Iris pigment epithelial cell (primary cell): ENCODE data around the gene BCAS3.
"Not testable (repeated sequence)": the region's sequence is repeated elsewhere in the genome, so short reads cannot be mapped to it uniquely, and the experiment has no call there.

Experiments used
- DNase-seq: peaks from one replicate; pipeline ENCODE4 v3.0.0-alpha.2; 2011; ENCODE audit warnings: low read depth

BCAS3 gene

DNA sequence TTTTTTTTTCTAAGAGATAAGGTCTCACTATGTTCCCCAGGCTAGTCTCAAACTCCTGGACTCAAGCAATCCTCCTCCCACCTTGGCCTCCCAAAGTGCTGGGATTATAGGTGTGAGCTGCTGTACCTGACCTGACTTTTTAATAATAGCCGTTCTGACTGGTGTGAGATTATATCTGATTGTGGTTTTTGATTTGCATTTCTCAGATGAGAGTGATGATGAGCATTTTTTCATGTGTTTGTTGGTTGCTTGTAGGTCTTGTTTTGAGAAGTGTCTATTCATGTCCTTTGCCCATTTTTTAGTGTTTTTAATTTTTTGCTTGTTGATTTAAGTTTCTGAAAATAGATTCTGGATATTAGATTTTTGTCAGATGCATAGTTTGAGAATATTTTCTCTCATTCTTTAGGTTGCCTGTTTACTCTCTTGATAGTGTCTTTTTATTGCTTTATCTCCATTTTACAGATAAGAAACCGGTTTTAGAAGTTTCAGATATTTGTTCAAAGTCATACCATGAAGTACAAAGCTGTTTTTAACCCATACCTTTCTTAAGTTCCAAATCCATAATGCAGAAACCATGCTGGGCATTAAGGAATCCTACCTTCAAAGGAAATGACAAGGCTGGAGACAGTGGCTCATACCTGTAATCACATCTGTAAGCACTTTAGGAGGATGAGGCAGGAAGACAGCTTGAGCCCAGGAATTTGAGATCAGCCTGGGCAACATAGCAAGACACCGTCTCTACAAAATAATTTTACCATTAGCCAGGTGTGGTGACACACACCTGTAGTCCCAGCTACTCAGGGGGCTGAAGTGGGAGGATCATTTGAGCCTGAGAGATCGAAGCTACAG, 553.5 kb downstream of the BCAS3 start:
- no peak for DNase-seq

DNA sequence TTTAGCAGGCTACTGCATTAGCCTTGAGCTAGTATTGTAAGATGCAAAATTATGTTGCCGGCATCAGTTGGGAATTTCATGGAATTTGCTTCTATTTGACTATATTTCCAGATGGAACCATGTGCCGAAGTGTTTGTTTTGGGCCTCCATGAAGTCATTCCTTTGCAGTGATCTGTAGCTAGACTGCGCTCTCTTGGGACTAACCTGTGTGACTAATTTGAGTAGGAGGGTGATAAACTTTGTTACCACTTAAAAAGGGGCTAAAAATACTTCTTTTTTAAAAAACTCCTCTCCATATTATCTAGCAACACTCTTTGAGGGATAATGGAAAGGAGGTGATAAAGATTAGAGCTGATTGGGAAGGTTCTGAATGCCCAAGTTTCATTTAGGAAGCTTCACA, 555.2 kb downstream of the BCAS3 start:
- no peak for DNase-seq

DNA sequence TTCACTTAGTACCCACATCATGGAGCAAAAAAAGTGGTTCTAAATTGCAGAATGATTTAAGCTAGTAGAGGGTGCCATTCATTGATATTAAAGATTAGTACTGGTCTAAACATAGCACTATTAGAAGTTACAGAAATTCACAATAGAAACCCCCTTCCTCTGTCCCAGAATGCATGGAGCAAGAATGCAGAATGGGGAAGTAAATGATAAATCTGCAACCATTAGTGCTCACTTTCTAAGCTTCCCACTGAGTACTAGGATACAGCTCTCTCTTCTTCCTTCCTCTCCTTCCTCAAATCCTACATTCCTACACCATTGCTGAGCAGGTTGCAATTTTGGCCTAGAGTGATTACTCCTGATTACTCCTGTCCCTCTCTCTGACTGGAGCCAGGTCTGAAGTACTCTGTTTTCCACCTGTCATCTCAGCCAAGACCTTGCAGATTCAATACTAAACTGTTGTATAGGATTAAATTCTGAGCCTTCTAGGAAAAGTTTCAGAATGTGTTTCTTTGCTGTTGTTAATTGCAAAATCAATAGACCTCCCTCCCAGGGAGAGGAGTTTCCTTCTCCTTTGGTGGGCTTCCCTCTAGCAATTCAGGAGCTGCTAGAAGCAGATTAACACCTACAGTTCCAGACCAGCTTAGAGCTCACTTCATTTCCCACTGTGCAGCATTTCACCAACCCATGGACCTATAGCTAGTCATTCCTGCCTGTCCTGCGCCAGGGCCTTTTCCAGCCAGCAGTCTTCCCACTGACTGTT, 556.5 kb downstream of the BCAS3 start:
- DNase-seq = no peak

DNA sequence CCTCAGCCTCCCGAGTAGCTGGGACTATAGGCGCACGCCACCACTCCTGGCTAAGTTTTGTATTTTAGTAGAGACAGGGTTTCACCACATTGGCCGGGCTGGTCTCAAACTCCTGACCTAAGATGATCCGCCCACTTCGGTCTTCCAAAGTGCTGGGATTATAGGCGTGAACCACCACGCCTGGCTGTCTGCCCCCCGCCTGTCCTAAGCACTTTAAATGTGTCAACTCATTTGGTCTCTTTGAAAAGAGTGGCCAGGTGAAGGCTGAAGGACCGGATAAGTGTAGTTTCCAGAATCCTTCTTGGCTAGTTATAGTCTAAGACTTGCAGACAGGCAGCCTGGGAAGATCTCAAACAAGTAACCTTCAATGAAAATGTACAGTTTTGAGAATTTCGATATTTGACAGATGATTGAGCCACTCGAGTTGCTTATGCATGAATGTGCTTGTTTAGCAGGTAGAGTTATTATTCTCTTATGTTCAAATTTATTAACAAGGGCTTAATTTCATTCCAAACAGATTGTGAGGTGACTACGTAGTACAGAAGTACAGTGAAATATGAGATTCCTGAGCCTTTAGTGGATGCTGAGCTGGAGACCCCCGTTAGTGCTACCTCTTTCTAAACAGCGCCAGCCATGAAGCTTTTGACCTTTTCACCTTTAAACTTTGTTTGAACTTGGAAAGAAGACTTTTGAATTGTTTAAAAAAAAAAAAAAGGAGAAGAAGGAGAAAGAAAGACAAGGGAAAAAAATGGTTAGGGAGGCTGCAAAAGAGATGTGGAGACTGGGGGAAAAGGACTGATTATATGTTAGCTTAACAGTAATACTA, 557.6 kb downstream of the BCAS3 start:
- DNase-seq = no peak

DNA sequence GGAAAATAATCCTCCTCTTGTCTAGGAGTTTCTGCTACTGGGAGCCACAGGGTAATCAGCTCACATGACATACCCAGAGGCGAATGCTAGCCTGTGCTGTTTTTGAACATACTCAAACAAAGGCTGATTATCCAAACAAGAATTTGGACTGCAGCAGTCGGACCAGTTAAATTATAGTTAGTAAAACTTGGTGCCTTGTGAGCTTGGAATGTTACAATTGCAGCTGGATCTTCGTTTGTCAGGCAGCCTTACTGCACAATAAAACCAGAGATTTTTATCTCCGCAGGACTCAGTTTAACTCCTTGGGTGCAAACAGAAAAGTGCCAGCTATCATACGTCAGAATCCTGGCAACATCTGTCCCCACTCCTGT, 558.2 kb downstream of the BCAS3 start:
- peak; percentile 77 for DNase-seq

DNA sequence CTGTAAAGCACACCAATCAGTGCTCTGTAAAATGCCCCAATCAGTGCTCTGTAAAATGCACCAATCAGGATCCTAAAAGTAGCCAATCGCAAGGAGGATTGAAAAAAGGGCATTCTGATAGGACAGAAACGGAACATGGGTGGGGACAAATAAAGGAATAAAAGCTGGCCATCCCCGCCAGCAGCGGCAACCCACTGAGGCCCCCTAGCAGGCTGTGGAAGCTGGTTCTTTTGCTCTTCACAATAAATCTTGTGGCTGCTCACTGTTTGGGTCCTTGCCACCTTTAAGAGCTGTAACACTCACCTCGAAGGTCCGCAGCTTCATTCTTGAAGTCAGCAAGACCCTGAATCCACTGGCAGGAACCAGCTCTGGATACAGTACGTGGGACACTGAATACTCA, 559.6 kb downstream of the BCAS3 start:
- no peak for DNase-seq

DNA sequence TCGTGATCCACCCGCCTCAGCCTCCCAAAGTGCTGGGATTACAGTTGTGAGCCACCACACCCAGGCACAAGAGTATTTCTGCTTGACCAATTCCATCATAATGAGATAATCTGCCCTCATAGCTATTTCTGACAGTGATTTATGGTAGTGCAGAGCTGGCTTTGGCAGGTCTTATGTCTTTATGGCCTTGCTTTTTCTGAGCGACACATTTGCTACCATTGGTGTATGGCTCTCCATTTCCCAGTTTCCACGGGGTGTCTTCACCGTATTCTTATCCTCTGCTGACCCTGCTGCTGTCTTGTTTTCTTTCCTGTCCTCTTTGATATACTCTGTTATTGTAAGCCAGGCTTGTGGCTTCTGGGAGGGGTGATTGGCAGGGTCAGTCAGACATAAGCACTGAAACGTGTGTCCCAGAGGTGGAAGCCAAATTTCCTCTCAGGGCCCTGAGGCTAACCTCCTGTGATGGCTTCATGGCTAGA, 560.8 kb downstream of the BCAS3 start:
- DNase-seq = no peak

DNA sequence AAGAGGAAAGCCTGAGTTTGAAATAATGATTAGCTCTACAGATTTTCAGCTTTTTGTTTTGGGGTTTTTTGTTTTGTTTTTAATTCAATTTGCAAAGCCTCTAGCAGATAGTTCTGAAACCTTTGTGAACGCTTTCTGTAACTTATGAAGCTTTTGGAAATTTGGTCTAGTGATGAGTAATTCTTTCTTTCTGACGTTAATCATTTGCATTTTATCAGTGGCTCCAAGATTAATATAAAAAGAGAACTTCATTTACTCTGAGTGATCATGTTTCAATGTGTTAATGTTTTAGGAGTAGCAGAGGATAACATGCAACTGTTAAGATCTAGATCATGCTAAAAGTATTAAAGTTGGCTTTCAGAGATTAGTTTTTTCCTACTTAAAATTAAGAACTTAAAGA, 561.7 kb downstream of the BCAS3 start:
- DNase-seq = no peak

DNA sequence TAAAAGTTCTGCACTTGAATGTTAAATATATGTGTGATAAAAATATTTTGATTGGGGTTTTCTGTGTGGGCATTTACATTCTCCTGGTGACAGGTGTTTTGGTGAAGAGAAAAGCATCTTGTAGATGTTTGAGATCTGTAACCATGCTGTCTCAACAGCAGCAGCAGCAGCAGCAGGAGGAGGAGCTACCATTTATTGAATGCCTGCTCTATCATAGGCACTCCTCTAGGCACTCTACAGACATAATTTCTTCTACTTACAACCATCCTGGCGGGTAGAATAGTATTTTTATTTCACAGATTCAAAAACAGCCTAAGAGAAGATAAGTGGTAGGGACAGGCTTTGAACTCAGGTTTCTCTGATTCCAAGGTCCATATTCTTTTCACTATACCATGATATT, 562.3 kb downstream of the BCAS3 start:
- no peak for DNase-seq

DNA sequence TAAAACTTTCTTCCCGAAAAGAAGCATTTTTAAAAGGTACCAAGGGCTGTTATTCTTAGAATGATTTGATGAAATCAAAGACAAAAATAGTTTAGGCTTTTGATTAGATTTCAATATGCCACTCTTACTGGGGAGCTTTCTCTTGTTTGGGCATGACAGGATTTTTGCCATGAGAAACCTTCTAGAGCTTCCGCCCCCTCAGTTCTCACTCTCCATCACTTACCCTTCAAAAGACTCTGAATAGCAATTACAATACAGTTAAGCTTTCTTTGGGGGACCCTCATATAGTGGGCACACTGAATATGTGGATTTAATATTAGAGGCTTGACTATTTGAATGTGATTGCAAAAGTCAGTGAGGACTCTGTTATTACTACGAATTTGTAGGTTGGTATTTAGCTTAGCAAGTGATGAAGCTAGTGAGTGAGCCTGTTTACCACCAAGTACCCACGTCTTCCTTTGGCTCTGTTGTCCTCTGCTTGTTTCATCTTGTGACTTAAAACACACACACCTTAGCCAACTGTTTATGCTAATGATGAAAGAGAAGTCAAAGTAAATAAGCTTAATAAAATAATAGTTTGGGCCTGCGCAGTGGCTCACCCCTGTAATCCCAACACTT, 563.3 kb downstream of the BCAS3 start:
- DNase-seq = no peak

DNA sequence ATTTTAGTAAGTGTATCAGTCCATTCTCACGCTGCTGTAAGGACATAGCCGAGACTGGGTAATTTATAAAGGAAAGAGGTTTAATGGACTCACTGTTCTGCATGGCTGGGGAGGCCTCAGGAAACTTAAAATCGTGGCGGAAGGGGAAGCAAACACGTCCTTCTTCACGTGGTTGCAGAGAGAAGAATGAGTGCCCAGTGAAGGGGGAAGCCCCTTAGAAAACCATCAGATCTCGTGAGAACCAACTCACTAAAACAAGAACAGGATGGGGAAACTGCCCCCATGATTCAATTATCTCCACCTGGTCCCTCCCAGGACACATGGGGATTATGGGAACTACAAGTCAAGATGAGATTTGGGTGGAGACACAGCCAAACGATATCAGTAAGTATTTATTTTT, 567.3 kb downstream of the BCAS3 start:
- DNase-seq = not testable (repeated sequence)

DNA sequence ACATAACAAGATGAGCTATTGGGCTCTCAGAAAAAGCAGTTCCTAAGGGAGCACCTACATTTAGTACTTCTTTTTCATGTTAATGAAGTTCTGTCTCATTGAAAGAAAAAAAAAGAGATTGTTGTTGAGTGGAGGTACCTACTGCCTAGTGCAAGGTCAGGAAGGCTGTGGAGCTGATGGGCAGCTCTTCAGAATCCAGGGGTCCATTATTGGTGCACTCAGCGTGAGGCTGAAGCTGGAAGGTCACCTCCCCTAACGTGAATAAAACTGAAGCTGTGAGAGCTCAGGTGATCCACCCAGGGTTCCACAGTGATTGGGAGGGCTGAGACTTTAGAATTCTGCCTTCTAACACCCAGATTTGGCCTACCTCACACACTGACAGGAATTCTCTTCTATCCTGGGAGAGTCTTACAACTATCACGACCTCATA, 568.1 kb downstream of the BCAS3 start:
- no peak for DNase-seq

DNA sequence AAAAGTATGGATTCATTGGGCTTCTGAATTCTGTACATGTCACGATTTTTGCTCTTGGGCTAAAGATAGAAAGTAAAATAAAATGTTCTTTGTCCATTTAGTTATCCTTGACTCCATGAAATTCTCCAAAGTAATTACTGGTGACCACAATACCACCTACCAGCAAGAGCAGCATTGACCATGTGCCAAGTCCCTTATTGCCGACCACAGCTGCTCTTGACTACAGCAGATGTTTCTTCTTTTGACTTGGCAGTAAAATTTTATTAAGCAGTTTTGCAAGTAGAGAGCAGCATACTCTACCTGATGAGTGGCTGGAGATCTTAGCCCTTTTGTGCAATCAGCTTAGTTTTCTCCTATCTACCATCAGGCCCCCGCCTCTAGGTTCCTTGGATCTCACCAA, 569.8 kb downstream of the BCAS3 start:
- DNase-seq = peak; percentile 42

DNA sequence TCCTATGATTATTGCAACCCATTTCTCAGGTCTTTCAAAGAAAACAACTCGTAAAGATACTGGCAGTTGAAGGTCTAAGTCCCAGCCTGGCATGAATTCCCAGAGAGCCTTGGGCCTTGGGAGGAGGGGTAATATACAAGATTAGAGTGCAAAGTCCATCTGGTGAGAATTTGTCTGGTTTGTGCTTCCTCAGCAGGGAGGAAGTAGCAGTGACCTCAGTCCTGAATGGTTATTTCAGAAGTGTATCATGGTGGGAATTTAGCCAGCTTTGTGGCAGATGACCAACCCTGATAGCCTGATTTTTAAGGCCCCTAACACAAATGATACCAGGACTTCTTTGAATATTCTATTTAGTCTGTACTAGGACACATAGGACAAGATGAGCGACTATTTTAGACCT, 570.7 kb downstream of the BCAS3 start:
- peak; percentile 12 for DNase-seq

DNA sequence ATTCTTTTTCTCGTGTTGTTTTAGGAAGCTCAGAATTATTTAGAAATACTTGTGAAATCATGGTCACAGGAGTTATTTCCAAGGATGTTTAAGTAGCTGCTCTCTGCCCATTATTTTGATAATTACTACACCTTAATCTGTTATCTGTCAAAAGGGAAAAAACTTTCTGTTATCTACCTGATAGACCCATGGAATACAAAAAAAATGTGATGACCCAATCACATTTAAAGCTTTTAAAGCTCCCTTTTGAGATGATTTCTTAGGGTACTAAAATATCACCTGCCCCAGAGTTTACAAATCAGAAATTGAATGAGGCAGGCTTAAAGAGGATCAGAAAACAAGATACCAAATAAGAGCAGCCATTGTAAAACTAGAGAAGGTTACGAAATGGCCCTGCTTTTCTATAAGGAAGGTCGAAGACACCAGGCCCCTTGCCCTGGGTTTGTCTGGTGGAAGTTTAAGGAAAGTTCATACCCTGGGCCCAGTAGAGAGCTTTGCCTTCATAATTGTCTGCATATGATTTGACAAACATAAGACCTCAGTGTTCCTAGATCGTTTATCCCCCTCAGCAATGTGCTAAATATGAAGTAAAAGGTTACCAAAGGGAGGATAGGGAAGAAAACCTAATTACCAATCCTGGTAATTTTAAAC, 572.1 kb downstream of the BCAS3 start:
- DNase-seq = peak; percentile 7

DNA sequence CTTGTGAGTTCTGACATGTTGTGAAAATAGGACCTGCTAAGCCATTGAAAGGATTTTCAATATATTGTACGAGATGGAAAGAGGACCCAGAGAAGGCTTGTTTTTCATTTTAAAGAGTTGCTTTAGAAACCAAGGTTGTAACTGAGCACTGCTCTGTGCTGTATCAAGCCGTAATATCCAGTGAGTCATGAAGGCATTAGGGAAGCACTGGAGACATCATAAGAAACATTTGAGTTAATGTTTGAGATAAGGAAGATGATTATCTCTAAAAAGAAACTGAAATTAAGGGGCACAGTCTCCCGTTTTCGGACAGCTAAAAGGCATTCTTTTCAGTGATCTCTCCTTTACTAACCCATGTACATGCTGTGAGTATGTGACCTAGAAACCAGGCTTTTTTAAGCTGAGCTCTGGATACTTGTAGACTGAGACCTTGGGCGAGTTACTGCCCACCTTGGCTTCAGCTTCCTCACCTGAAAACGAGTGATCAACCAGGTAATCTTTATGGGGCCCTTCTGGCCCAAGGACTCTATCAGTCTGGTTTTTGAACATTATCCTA, 572.8 kb downstream of the BCAS3 start:
- peak; percentile 86 for DNase-seq

DNA sequence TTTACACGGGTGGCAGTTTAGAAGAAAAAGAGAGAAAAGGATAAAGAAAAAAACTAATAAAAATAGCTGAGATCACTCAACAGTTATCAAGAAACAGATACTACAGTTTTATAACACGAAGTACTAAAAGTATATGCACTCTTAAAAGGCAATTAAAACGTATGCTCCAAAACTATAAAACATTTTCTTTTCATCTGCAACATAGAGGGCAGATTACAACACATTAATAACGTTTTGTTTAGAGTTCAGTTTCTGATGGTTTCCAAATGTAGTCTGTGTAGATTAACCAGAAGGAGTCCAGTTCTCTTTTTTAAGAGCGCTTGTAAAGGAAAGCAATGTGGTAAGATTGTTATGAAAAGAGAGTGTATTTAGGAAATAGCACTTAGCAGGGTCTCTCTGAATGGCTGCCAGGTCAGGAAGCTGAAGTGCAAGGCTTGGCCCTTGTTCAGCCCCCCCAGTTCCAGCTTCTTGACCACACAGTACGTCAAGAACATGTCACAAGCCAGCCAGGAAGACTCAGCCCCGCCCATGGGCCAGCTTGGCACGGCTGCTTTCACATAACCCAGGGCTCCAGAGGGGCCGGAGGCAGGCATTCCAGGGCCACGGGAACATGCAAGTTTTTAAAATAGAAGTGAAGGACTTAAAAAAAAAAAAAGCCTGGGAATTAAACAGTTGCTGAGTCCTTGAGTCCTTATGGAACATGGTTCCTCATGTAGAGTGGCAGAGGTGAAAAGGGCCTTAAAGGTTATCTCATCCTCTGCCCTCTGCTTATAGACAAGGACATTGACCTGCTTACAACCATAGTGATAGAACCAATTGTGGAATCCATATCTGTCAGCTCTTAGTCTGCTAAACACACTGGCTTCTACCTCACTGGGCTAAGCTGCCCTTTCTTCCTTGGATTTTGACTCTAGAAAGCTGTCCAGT, 574.6 kb downstream of the BCAS3 start:
- DNase-seq = peak; percentile 99

DNA sequence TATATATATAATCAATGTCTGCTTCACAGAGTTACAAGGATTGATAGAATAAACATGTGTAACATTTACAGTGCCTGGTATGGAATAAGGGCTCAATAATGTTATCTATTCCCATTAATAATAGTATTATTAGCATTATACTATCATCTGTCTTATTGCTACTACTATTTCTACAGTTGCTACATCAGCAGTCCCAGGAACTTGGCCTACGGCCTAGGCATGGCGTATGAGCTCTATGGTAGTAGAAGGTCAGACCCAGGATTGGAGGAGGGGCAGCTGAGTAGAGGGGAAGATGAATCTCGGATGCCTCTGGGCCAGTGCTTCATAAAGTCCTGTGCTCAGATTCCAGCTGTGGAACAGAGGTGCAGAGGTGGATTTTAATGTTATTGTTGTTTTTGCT, 575.7 kb downstream of the BCAS3 start:
- peak; percentile 25 for DNase-seq

DNA sequence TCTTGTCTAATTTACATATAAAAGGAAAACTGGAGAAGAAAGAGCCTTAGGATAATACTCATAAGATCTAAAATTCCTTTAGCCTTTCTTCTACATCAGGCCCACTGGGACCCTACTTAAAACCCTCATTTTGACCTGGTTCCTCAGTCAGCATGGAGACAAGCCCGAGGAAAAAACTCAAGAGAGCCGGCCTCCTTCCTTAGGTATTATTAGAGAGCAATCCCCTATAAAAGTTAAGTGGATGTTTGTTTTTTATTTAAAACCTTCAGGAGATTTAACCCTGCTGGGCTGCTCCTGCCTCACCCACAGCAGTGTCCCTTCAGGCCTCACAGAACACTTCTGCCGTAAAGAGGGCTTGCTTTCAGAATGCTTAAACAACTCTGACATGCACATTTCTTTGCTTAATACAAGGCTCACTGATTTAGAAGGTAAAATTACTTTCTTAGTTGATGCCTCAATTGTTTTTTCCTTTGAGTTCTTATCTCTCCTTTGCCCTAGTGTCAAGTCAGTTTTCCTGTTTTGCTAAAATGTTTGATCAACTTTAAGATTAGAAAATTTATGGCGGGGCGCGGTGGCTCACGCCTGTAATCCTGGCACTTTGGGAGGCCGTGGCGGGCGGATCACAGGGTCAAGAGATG, 576.4 kb downstream of the BCAS3 start:
- DNase-seq = no peak

DNA sequence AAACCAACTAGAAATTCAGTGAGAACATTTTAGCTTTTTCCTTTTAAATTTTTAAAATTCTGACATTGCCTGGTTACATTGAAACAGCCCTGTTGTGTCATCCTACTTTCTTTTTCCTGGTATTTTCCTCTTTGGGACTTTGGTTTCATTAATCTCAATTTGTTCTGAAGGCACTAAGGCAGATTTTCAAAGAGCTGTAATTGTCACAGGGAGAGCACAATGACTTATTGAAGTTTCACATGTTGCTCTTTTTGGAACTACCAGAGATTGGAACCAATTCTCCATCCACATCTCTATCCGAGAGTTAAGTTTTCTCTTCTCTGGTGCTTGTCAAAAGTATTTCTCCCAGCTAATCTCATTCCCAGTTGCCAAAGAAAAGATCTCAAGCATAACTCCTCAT, 577.3 kb downstream of the BCAS3 start:
- DNase-seq = no peak
